Small intestine (tissue), 7 donors: ENCODE measurements around the gene SYCP3. TPM values are rescaled to one million over a fixed set of nuclear protein-coding genes. Genes with fewer than 3 reads are reported as not detected.

ENCODE experiments used
- DNase-seq, 2 donors: peaks; one replicate each; pipeline versions ENCODE4 v3.0.0 to v3.0.0-alpha.2; 2013
- FAIRE-seq: peaks from 2 replicates; lab custom pipeline; 2012; peaks lifted over from hg19 to GRCh38; lab: Jason Lieb, UNC
- H3K27ac ChIP-seq, 3 donors: one replicate each; pipeline ENCODE4 v1.5.1; 2013; ENCODE audit warnings: low read length in 2 of 3, mild to moderate bottlenecking in 2 of 3, control low read depth in 1 of 3, inconsistent platforms in 1 of 3, low read depth in 1 of 3, moderate library complexity in 1 of 3
- H3K27me3 ChIP-seq, 3 donors: one replicate each; pipeline ENCODE4 v1.6.1; 2013; ENCODE audit warnings: low read length in 3 of 3, inconsistent platforms in 1 of 3; ENCODE audit not compliant: control insufficient read depth in 3 of 3, insufficient read depth in 3 of 3
- H3K36me3 ChIP-seq, 3 donors: one replicate each; pipeline ENCODE4 v1.6.1; 2013; ENCODE audit warnings: low read length in 3 of 3, inconsistent platforms in 1 of 3, low read depth in 1 of 3, mild to moderate bottlenecking in 1 of 3, moderate library complexity in 1 of 3; ENCODE audit not compliant: control insufficient read depth in 3 of 3, insufficient read depth in 2 of 3
- H3K4me1 ChIP-seq, 3 donors: one replicate each; pipeline ENCODE4 v1.6.1; 2013; ENCODE audit warnings: low read length in 2 of 3, inconsistent platforms in 1 of 3, low read depth in 1 of 3, mild to moderate bottlenecking in 1 of 3, moderate library complexity in 1 of 3; ENCODE audit not compliant: control insufficient read depth in 3 of 3, insufficient read depth in 2 of 3
- H3K4me3 ChIP-seq, 3 donors: one replicate each; pipeline ENCODE4 v1.5.1; 2013; ENCODE audit warnings: low read length in 3 of 3, control low read depth in 1 of 3, inconsistent platforms in 1 of 3, low read depth in 1 of 3, mild to moderate bottlenecking in 1 of 3, moderate library complexity in 1 of 3
- H3K9me3 ChIP-seq, 2 donors: one replicate each; pipeline ENCODE4 v1.6.1; 2013; ENCODE audit warnings: low read depth in 1 of 2, low read length in 1 of 2; ENCODE audit not compliant: control insufficient read depth in 2 of 2, insufficient read depth in 1 of 2
- WGBS, 3 donors: extraction: QIAGEN DNeasy Blood & Tissue Kit; methylation state at CpG; one replicate each; pipeline ENCODE4 v1.1.7; 2013; 5-methylcytosine and 5-hydroxymethylcytosine counted together
- polyA plus RNA-seq, 4 donors: library from polyadenylated mRNA; stranded (reverse) in 3 of 4; unstranded in 1 of 4; fragments of 200-250 nt in 3 of 4; fragments of 120-200 nt in 1 of 4; gene quantifications; one replicate each; pipeline versions ENCODE4 v1.2.1 to v1.2.3, GENCODE V29; 2013
- donor health status: healthy with polysubstance abuse.
- donor health status: control.
- donor health status: control.
- donor health status: Bipolar disorder and iron deficiency.
- donor health status: healthy.

SYCP3 gene
- polyA plus RNA-seq, 4 donors, result 0.13 to 1.5 TPM; not detected in 2

GRCh38 chr12:101680240-101680639, 59.0 kb downstream of the SYCP3 start:
- FAIRE-seq, result no peak
- Histone ChIP-seq H3K4me3 (no peak overlapping the region), H3K27ac (no peak overlapping the region), H3K36me3 (no peaks in the 10 kb centered on the region), H3K27me3 (no peaks in the 10 kb centered on the region), H3K4me1 (no peaks in the 10 kb centered on the region), H3K9me3 (no peaks in the 10 kb centered on the region)
- 81 to 88% (median 85%) methylated on average over 3 of the region's 3 CpGs for WGBS, 3 donors
- no peak for DNase-seq

Other genes starting within 250 kb of the SYCP3 start
- 1 to 10 TPM in 3 of 4 donors, under 1 TPM in 1; 0.16 to 6.4 (median 3.6) TPM for gene MYBPC1, start 144.5 kb downstream of the SYCP3 start, polyA plus RNA-seq
- 100 to 1,000 TPM in 3 of 4 donors, 10 to 100 TPM in 1; 81.9 to 191 (median 130) TPM for gene CHPT1, start 41.8 kb downstream of the SYCP3 start, polyA plus RNA-seq
- 10 to 100 TPM in 3 of 4 donors, 1 to 10 TPM in 1; 6.8 to 37.0 (median 12.6) TPM for gene GNPTAB, start 91.5 kb upstream of the SYCP3 start, polyA plus RNA-seq
- gene DRAM1, start 138.1 kb upstream of the SYCP3 start, polyA plus RNA-seq, result 1 to 10 TPM in 3 of 4 donors, under 1 TPM in 1; 0.89 to 9.9 (median 5.6) TPM